ENCODE results near the gene TFDP2.

TFDP2 gene

DNA sequence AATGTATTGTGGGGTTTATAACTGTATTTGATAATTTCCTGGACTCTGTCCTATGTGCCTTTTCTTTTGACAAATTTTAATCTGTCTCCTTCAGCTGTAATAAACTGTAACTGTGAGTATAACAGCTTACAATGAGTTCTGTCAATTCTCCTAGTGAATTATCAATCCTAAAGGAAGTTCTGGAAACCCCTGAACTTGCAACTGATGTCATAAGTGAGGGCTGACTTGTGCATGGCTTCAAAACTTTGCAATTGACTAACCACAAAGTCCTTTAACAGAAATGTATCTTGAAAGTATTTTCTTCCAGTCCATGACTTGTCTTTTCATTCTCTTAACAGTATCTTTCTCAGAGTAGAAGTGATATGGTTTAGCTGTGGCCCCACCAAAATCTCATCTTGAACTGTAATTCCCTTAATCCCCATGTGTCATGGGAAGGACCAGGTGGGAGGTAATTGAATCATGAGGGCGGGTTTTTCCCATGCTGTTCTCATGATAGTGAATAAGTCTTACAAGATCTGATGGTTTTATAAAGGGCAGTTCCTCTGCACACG lies 108.3 kb downstream of the TFDP2 start:
- DNase-seq (ENCODE audit: low spot score) = no peak
- in situ Hi-C loops (cut with MboI; ENCODE audit: low sequenced_read_pairs, unreplicated experiment) = no loop called here
- TF ChIP-seq, protein P1, sequence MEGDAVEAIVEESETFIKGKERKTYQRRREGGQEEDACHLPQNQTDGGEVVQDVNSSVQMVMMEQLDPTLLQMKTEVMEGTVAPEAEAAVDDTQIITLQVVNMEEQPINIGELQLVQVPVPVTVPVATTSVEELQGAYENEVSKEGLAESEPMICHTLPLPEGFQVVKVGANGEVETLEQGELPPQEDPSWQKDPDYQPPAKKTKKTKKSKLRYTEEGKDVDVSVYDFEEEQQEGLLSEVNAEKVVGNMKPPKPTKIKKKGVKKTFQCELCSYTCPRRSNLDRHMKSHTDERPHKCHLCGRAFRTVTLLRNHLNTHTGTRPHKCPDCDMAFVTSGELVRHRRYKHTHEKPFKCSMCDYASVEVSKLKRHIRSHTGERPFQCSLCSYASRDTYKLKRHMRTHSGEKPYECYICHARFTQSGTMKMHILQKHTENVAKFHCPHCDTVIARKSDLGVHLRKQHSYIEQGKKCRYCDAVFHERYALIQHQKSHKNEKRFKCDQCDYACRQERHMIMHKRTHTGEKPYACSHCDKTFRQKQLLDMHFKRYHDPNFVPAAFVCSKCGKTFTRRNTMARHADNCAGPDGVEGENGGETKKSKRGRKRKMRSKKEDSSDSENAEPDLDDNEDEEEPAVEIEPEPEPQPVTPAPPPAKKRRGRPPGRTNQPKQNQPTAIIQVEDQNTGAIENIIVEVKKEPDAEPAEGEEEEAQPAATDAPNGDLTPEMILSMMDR (IDR thresholded peaks at IDR 0.05; ENCODE audit: borderline replicate concordance, control extremely low read depth, extremely low read depth, insufficient read depth, missing control alignments) = no peak

DNA sequence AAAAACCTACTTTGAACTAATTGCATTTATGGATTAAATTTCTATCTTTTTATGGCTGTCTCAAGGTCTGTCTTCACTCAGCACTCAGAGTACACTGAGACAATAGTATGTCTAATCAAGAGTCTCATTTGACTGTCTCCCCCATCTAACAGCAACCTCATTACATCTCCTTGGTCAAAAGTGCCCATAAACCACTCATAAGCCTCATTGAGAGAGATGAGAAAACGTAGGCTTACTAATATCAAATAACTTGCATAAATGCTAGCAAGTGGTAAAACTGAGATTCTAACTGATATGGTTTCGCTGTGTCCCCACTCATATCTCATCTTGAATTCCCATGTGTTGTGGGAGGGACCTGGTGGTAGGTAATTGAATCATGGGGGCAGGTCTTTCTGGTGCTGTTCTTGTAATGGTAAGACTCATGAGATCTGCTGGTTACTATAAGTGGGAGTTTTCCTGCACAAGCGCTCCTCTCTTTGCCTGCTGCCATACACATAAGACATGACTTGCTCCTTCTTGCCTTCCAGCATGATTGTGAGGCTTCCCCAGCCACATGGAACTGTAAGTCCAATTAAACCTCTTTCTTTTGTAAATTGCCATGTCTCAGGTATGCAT lies 113.9 kb downstream of the TFDP2 start:
- DNase-seq (ENCODE audit: low spot score) = no peak

DNA sequence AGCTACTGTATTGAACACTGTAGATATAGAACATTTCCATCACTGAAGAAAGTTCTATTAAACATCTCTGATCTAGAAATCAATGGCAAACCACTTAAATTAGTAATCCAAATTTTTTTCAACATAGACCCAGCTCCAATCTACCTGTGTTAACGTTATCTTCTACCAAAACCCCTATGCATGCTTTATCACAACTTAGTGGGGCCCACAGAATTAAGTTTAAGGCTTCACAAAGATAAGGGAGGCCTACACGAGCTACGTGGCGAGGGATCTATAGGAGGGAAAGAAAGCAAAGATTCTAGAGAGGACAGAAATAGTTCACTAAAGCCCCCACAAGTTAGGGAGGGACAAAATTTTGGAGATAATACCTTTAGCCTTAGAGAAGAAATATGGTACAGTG lies 116.1 kb downstream of the TFDP2 start:
- TF ChIP-seq, protein P1 (IDR thresholded peaks at IDR 0.05; ENCODE audit: borderline replicate concordance, control extremely low read depth, extremely low read depth, insufficient read depth, missing control alignments) = no peak
- in situ Hi-C loops (cut with MboI; ENCODE audit: low sequenced_read_pairs, unreplicated experiment) = no loop called here
- no peak for DNase-seq (ENCODE audit: low spot score)

More for the DNA sequence above, 113.9 kb downstream of the TFDP2 start:
- in situ Hi-C loops (cut with MboI; ENCODE audit: low sequenced_read_pairs, unreplicated experiment) = no loop called here
- TF ChIP-seq, protein P1 (IDR thresholded peaks at IDR 0.05; ENCODE audit: borderline replicate concordance, control extremely low read depth, extremely low read depth, insufficient read depth, missing control alignments) = no peak

DNA sequence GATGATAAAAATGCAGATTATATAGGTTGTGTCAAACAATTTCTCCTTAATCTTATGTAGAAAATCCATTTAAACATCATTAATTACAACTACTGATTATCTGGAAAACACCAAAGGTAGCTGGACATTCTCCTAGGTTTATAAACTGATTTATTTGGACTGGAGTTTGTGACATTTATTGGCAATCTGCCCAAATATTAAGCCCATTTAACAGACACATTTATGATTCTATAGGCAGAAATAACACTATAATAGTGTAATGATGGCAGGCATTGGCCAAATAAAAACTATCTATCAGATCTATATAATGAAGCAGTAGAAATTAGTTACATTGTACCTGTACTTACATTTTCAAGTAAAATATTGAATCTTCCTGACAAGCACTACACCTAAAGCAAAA lies 117.8 kb downstream of the TFDP2 start:
- in situ Hi-C loops (cut with MboI; ENCODE audit: low sequenced_read_pairs, unreplicated experiment) = no loop called here
- TF ChIP-seq, protein P1 (IDR thresholded peaks at IDR 0.05; ENCODE audit: borderline replicate concordance, control extremely low read depth, extremely low read depth, insufficient read depth, missing control alignments) = no peak
- no peak for DNase-seq (ENCODE audit: low spot score)

DNA sequence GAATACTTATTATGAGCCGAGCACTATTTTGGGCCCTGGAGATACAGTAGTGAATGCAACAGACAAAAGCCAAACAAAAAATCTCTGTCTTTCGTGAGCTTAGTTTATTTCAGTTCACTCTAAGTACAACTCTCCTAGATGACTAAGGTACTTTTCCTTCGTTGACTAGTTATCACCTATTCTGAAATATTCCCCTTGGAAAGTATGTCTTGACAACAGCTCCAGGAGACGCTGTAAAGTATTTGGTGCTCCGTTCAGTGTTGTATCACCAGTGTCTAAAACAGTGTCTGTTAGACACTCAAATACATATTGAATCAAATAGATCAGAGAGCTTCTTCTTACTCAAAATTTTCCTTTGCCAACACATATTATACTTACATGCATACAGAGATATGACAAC lies 119.6 kb downstream of the TFDP2 start:
- no peak for DNase-seq (ENCODE audit: low spot score)
- TF ChIP-seq, protein P1 (IDR thresholded peaks at IDR 0.05; ENCODE audit: borderline replicate concordance, control extremely low read depth, extremely low read depth, insufficient read depth, missing control alignments) = no peak
- in situ Hi-C loops (cut with MboI; ENCODE audit: low sequenced_read_pairs, unreplicated experiment) = loop anchor here (10.0 kb wide), 1 partner anchor 245 kb away; no protein-coding TSS in a partner anchor

DNA sequence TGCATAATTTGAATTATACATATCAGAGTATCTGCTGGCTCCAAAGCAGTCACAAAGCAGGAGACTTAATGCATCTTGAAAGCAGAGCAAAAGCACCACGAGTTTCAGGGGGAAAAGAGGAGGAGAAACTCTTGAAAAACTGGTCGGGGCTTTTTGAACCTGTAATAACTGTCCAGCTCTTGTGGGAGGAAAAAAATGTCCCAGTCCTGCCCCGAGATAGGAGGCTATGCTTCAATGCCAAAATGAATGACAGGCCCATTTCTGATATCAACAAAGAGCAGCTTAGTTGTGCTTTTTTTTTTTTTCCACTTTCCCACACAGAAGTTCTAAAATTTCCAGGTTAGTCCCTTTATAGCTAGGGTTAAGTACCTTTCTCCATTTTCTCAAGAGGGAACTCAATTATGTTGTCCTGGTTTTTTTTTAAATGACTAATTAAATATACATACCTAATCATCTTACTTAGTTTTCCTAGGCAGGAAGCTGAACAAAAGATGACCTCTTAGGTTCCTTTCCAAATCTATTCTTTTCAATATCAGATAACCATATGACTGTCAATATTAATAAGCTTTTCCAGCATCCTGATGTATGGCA lies 120.2 kb downstream of the TFDP2 start:
- peak; percentile 57 for DNase-seq (ENCODE audit: low spot score)
- TF ChIP-seq, protein P1 (IDR thresholded peaks at IDR 0.05; ENCODE audit: borderline replicate concordance, control extremely low read depth, extremely low read depth, insufficient read depth, missing control alignments) = no peak
- in situ Hi-C loops (cut with MboI; ENCODE audit: low sequenced_read_pairs, unreplicated experiment) = loop anchor here (10.0 kb wide), 1 partner anchor 246 kb away; no protein-coding TSS in a partner anchor

All from GM13976 (cell line).